Smooth muscle cell (in vitro differentiated cells): ENCODE measurements around the gene GGTLC1. TPM values are rescaled to one million over a fixed set of nuclear protein-coding genes. Genes with fewer than 3 reads are reported as not detected.
"Not testable (repeated sequence)": the region's sequence is repeated elsewhere in the genome, so short reads cannot be mapped to it uniquely, and the experiment has no call there.

Experiments
- DNase-seq: peaks from one replicate; lab custom pipeline; 2025; ENCODE audit not compliant: unreplicated experiment; lab: John Stamatoyannopoulos, UW
- H2AFZ ChIP-seq: fragments of 200-600 bp; sonication (generic); 2 replicates; pipeline ENCODE4 v1.6.0; 2016; ENCODE audit warnings: antibody characterized with exemption, low read depth, mild to moderate bottlenecking
- H3F3A ChIP-seq: fragments of 200-600 bp; sonication (generic); 2 replicates; pipeline ENCODE4 v1.6.0; 2017; ENCODE audit warnings: antibody characterized with exemption, low read depth
- H3K27ac ChIP-seq: fragments of 200-600 bp; sonication (generic); 2 replicates; pipeline ENCODE4 v1.5.1; 2016; ENCODE audit warnings: low read depth, mild to moderate bottlenecking
- H3K27me3 ChIP-seq: fragments of 200-600 bp; sonication (generic); 2 replicates; pipeline ENCODE4 v1.6.1; 2016; ENCODE audit warnings: low read depth, mild to moderate bottlenecking
- H3K36me3 ChIP-seq: fragments of 200-600 bp; sonication (generic); 2 replicates; pipeline ENCODE4 v1.5.1; 2016; ENCODE audit warnings: low read depth
- H3K4me1 ChIP-seq: fragments of 200-600 bp; sonication (generic); 2 replicates; pipeline ENCODE4 v1.5.1; 2016; ENCODE audit warnings: low read depth
- H3K4me2 ChIP-seq: fragments of 200-600 bp; sonication (generic); 2 replicates; pipeline ENCODE4 v1.6.0; 2016; ENCODE audit warnings: mild to moderate bottlenecking
- H3K4me3 ChIP-seq: fragments of 200-600 bp; sonication (generic); 2 replicates; pipeline ENCODE4 v1.5.1; 2016; ENCODE audit warnings: mild to moderate bottlenecking
- H3K79me2 ChIP-seq: fragments of 200-600 bp; sonication (generic); 2 replicates; pipeline ENCODE4 v1.6.0; 2016; ENCODE audit warnings: low read depth, mild to moderate bottlenecking
- H3K9ac ChIP-seq: fragments of 200-600 bp; sonication (generic); 2 replicates; pipeline ENCODE4 v1.6.0; 2016; ENCODE audit warnings: low read depth
- H3K9me3 ChIP-seq: fragments of 200-600 bp; sonication (generic); replicated peaks from 2 replicates; pipeline ENCODE4 v1.5.1; 2016; ENCODE audit warnings: low read depth
- H4K20me1 ChIP-seq: fragments of 200-600 bp; sonication (generic); 2 replicates; pipeline ENCODE4 v1.6.0; 2016; ENCODE audit warnings: low read depth
- CTCF ChIP-seq: fragments of 200-600 bp; sonication (generic); IDR thresholded peaks from 2 replicates; pipeline ENCODE4 v1.5.1; 2017; ENCODE audit warnings: borderline replicate concordance, mild to moderate bottlenecking, antibody characterized with exemption; ENCODE audit not compliant: insufficient read depth, poor library complexity, severe bottlenecking
- WGBS: methylation state at CpG from one replicate; pipeline ENCODE4 v1.1.7; 2016; ENCODE audit warnings: low lambda C conversion rate; 5-methylcytosine and 5-hydroxymethylcytosine counted together
- polyA plus RNA-seq: library from polyadenylated mRNA; unstranded; fragments of >200 nt; fragmentation: Nextera tagmentation; extraction: Ambion mirVana; gene quantifications from 2 replicates; pipeline ENCODE4 v1.2.1, GENCODE V29; 2016
- total RNA-seq: library from RNA; depleted of rRNA; stranded (reverse); fragments of >200 nt; gene quantifications from 2 replicates; pipeline ENCODE4 v1.2.3, GENCODE V29; 2014

GGTLC1 gene
- total and polyA plus RNA-seq, 2 experiments from 2014 or later, result not detected

GRCh38 chr20:23998392-23998791 lies 9.8 kb upstream of the GGTLC1 start:
- no peak for DNase-seq
- Histone ChIP-seq H3K4me3 (no peak overlapping the region), H3K4me2 (no peak overlapping the region), H3F3A (no peaks in the 10 kb centered on the region), H3K27ac (no peak overlapping the region), H3K9ac (no peak overlapping the region), H3K36me3 (no peaks in the 10 kb centered on the region), H4K20me1 (no peaks in the 10 kb centered on the region), H3K4me1 (no peaks in the 10 kb centered on the region), H2AFZ (no peak overlapping the region), H3K9me3 (no peaks in the 10 kb centered on the region), H3K79me2 (no peaks in the 10 kb centered on the region), H3K27me3 (peaks cover 4% of the 10 kb centered on the region)
- WGBS, result 88% methylated on average over 8 of the region's 8 CpGs
- no peak for TF ChIP-seq CTCF

- Histone ChIP-seq H3K27me3 (peaks cover 4% of the 10 kb centered on the region), H3K9ac (no peak overlapping the region), H3K9me3 (no peaks in the 10 kb centered on the region), H2AFZ (no peak overlapping the region), H4K20me1 (no peaks in the 10 kb centered on the region), H3K4me2 (no peak overlapping the region), H3K4me3 (no peak overlapping the region), H3K36me3 (no peaks in the 10 kb centered on the region), H3K4me1 (no peaks in the 10 kb centered on the region), H3K79me2 (no peaks in the 10 kb centered on the region), H3K27ac (no peak overlapping the region), H3F3A (no peaks in the 10 kb centered on the region)
- no peak for DNase-seq
- peak; percentile 96 for TF ChIP-seq CTCF
- WGBS, result 55% methylated on average over 11 of the region's 11 CpGs
Measured at GRCh38 chr20:23995905-23996666, 7.5 kb upstream of the GGTLC1 start.

DNA sequence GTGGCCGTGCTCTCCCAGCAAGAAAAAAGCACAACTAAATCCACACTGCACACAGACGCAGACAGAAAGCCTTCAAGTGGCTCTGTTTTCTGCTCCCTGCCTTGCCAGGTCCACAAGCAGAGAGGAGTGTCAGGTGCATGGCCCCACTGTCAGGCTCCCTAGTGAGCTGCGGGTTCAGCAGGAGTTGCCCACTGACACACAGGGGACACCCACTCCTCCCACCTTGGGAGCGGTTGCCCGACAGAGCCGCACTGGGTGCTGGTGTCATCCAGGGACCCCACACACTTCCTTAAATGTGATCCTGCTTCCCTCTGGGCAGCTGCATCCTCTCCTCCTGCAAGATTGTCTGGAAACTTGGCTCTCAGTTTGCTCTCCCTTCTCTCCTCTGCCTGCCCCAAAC lies 6.7 kb upstream of the GGTLC1 start:
- not testable (repeated sequence) for H3K79me2 ChIP-seq, H3F3A ChIP-seq, H4K20me1 ChIP-seq, H2AFZ ChIP-seq, H3K27ac ChIP-seq, H3K4me1 ChIP-seq, H3K27me3 ChIP-seq, H3K9me3 ChIP-seq, H3K36me3 ChIP-seq, H3K9ac ChIP-seq, H3K4me2 ChIP-seq, DNase-seq, H3K4me3 ChIP-seq
- WGBS, result 91% methylated on average over 6 of the region's 6 CpGs

- not testable (repeated sequence) for H3K79me2 ChIP-seq, H3K4me2 ChIP-seq, H2AFZ ChIP-seq, H4K20me1 ChIP-seq, H3K4me3 ChIP-seq, H3F3A ChIP-seq, H3K9ac ChIP-seq, DNase-seq, H3K9me3 ChIP-seq, H3K4me1 ChIP-seq, H3K27me3 ChIP-seq, H3K36me3 ChIP-seq, H3K27ac ChIP-seq
- 92% methylated on average over 14 of the region's 14 CpGs for WGBS
Measured at GRCh38 chr20:23994001-23994633, 5.5 kb upstream of the GGTLC1 start.

DNA sequence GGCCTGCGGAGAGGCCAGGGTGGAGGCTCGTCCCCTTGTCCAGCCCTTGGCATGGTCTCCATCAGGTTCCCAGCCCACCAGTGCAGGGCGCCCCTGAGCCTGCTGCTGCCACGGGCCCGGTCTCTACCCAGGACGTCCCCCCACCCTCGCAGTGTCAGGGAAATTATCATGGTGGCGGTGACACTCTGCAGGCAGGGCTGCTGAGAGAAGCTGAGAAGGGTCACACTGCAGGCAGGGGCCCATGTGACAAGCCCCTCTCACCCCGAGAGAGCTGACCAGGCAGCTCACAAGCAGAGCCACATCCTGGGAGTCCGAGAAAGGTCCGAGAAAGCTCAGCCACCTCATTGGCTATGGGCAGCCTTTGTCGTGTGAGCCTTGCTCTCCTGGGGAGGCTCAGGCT lies 4.9 kb upstream of the GGTLC1 start:
- not testable (repeated sequence) for H3K27ac ChIP-seq, H3K79me2 ChIP-seq, H3K9ac ChIP-seq, H2AFZ ChIP-seq, H3F3A ChIP-seq, H3K4me2 ChIP-seq, H3K4me3 ChIP-seq, H3K27me3 ChIP-seq, H4K20me1 ChIP-seq, H3K4me1 ChIP-seq, DNase-seq, H3K9me3 ChIP-seq, H3K36me3 ChIP-seq
- WGBS, result 84% methylated on average over 12 of the region's 12 CpGs

- 89% methylated on average over 12 of the region's 12 CpGs for WGBS
- H3K79me2 ChIP-seq, H3K9ac ChIP-seq, H4K20me1 ChIP-seq, H2AFZ ChIP-seq, H3K4me3 ChIP-seq, H3K4me1 ChIP-seq, DNase-seq, H3F3A ChIP-seq, H3K9me3 ChIP-seq, H3K4me2 ChIP-seq, H3K27ac ChIP-seq, H3K36me3 ChIP-seq, H3K27me3 ChIP-seq: not testable (repeated sequence)
Measured at GRCh38 chr20:23990296-23990695, 1.7 kb upstream of the GGTLC1 start.

DNA sequence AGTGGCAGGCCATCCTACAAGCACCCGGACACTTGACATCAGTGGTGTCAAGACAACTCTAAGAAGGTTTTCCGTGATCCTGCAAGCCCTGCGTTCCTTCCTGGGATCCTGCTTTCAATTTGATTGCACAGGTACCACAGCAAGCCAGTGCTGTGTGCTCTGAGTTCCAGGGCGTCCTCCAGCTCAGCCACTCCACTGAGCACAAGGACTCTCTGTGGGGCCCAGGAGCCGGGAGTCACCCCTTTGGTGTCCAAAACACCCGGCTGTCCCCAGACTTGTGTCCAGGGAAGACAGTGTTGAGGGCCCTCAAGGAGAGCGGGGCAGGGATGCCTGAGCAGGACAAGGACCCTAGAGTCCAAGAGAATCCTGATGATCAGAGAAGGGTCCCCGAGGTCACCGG lies 387 bp upstream of the GGTLC1 start:
- WGBS, result 96% methylated on average over 9 of the region's 9 CpGs
- H3K9ac ChIP-seq, H3K4me2 ChIP-seq, H2AFZ ChIP-seq, H3K27ac ChIP-seq, H3K4me1 ChIP-seq, H4K20me1 ChIP-seq, H3F3A ChIP-seq, H3K79me2 ChIP-seq, DNase-seq, H3K9me3 ChIP-seq, H3K27me3 ChIP-seq, H3K4me3 ChIP-seq, H3K36me3 ChIP-seq: not testable (repeated sequence)
